ENCODE results near the gene ROCK2. TPM values are rescaled to one million over a fixed set of nuclear protein-coding genes. Genes with fewer than 3 reads are reported as not detected.
A peak's percentile ranks its signal among the peaks of the same experiment; 100 is the strongest.

Gene ROCK2
- polyA plus RNA-seq, 2 of the 4 experiments (the other 2 are of a cell fraction), result 34.0 to 38.7 TPM

DNA sequence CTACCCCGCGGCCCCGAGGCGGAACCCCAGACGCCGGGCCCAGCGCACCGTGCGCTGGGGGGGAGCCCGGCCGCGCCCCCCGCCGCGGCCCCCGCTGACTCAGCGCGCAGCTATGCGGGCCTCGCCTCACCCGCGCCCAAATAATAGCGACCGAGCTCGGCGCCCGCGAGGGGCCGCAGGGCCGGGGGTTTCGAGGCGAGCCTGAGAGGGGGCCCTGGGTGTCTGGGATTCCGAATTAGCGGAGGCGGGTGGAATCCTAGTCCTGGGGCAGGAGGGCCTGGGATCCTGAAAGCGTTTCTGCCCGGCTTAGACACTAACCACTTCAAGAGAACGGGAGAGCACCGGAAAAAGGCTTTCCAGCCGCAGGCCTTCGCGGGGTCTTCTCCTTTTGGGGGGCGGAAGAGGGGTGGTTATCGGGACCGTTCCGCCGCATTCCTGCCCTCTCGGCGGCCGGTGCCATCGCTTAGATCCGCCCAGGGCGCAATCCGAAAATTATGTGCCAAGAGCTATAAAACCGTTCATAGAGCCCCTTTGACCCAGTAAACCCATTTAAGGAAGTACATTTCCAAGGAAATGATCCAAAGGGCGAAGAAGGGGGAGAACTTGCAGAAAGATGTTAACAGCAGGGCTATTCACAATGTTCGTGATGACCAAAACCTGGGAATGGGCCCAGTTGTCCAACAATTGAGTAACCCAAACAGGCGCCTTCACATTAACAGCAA lies 681 bp upstream of the ROCK2 start (continued):
- TF ChIP-seq GATA3 (IDR thresholded peaks at IDR 0.05; ENCODE audit: borderline replicate concordance), result peak; percentile 26; the same call in 1 of the 2 replicates
- peak; percentile 15; the same call in 1 of the 2 replicates for TF ChIP-seq HOXA7 (CRISPR knock-in tag; IDR thresholded peaks at IDR 0.05)
- TF ChIP-seq KDM5A (IDR thresholded peaks at IDR 0.05), result no peak
- TF ChIP-seq, protein P1, sequence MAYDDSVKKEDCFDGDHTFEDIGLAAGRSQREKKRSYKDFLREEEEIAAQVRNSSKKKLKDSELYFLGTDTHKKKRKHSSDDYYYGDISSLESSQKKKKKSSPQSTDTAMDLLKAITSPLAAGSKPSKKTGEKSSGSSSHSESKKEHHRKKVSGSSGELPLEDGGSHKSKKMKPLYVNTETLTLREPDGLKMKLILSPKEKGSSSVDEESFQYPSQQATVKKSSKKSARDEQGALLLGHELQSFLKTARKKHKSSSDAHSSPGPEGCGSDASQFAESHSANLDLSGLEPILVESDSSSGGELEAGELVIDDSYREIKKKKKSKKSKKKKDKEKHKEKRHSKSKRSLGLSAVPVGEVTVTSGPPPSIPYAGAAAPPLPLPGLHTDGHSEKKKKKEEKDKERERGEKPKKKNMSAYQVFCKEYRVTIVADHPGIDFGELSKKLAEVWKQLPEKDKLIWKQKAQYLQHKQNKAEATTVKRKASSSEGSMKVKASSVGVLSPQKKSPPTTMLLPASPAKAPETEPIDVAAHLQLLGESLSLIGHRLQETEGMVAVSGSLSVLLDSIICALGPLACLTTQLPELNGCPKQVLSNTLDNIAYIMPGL (CRISPR knock-in tag; IDR thresholded peaks at IDR 0.05; ENCODE audit: borderline replicate concordance), result peak; percentile 62; the same call in 1 of the 2 replicates
- no peak for TF ChIP-seq RNF2 (IDR thresholded peaks at IDR 0.05; ENCODE audit: borderline replicate concordance, low read depth)
- TF ChIP-seq EP300 (IDR thresholded peaks at IDR 0.05), result peak in 1 of 2 experiments; percentile 46; a peak in 1 of 5 replicates
- TF ChIP-seq EHF (CRISPR knock-in tag; IDR thresholded peaks at IDR 0.05), result no peak
- TF ChIP-seq, protein P2, sequence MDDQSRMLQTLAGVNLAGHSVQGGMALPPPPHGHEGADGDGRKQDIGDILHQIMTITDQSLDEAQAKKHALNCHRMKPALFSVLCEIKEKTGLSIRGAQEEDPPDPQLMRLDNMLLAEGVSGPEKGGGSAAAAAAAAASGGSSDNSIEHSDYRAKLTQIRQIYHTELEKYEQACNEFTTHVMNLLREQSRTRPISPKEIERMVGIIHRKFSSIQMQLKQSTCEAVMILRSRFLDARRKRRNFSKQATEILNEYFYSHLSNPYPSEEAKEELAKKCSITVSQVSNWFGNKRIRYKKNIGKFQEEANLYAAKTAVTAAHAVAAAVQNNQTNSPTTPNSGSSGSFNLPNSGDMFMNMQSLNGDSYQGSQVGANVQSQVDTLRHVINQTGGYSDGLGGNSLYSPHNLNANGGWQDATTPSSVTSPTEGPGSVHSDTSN (IDR thresholded peaks at IDR 0.05), result 0 out of 2 replicates have a peak, but pooled peaks have one; percentile 25
- TF ChIP-seq, protein P3, sequence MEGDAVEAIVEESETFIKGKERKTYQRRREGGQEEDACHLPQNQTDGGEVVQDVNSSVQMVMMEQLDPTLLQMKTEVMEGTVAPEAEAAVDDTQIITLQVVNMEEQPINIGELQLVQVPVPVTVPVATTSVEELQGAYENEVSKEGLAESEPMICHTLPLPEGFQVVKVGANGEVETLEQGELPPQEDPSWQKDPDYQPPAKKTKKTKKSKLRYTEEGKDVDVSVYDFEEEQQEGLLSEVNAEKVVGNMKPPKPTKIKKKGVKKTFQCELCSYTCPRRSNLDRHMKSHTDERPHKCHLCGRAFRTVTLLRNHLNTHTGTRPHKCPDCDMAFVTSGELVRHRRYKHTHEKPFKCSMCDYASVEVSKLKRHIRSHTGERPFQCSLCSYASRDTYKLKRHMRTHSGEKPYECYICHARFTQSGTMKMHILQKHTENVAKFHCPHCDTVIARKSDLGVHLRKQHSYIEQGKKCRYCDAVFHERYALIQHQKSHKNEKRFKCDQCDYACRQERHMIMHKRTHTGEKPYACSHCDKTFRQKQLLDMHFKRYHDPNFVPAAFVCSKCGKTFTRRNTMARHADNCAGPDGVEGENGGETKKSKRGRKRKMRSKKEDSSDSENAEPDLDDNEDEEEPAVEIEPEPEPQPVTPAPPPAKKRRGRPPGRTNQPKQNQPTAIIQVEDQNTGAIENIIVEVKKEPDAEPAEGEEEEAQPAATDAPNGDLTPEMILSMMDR (IDR thresholded peaks at IDR 0.05), result peak; percentile 18; the same call in 2 of the 3 replicates
- TF ChIP-seq SREBF2 (IDR thresholded peaks at IDR 0.05), result no peak
- TF ChIP-seq CBX8 (IDR thresholded peaks at IDR 0.05), result no peak
- TF ChIP-seq CHD2 (IDR thresholded peaks at IDR 0.05; ENCODE audit: low read length, partially characterized antibody), result no peak
- no peak for TF ChIP-seq HEYL (CRISPR knock-in tag; IDR thresholded peaks at IDR 0.05)
- TF ChIP-seq ATOH8 (CRISPR knock-in tag; IDR thresholded peaks at IDR 0.05; ENCODE audit: low read depth), result no peak
- TF ChIP-seq FOXS1 (CRISPR knock-in tag; IDR thresholded peaks at IDR 0.05), result no peak
- no peak for TF ChIP-seq ZC3H11A (IDR thresholded peaks at IDR 0.05)
- no peak; the same call in none of the 2 replicates for TF ChIP-seq MYC (IDR thresholded peaks at IDR 0.05; ENCODE audit: borderline replicate concordance, low read length)
- no peak for TF ChIP-seq ZNF302 (CRISPR knock-in tag; IDR thresholded peaks at IDR 0.05)
- TF ChIP-seq MAFK (IDR thresholded peaks at IDR 0.05; ENCODE audit: partially characterized antibody), result peak; percentile 40
- TF ChIP-seq JUNB (IDR thresholded peaks at IDR 0.05), result peak; percentile 81
- TF ChIP-seq BHLHE40 (IDR thresholded peaks at IDR 0.05; ENCODE audit: low read depth, low read length), result no peak
- no peak; the same call in 1 of the 2 replicates for TF ChIP-seq FOSB (CRISPR knock-in tag; IDR thresholded peaks at IDR 0.05)
- peak; percentile 93 for TF ChIP-seq FOSL2 (IDR thresholded peaks at IDR 0.05)
- peak; percentile 98 for TF ChIP-seq FOSL2 (CRISPR knock-in tag; IDR thresholded peaks at IDR 0.05)
- TF ChIP-seq, protein P4, sequence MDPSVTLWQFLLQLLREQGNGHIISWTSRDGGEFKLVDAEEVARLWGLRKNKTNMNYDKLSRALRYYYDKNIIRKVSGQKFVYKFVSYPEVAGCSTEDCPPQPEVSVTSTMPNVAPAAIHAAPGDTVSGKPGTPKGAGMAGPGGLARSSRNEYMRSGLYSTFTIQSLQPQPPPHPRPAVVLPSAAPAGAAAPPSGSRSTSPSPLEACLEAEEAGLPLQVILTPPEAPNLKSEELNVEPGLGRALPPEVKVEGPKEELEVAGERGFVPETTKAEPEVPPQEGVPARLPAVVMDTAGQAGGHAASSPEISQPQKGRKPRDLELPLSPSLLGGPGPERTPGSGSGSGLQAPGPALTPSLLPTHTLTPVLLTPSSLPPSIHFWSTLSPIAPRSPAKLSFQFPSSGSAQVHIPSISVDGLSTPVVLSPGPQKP (IDR thresholded peaks at IDR 0.05; ENCODE audit: low read depth, low read length), result no peak
- TF ChIP-seq, protein P5, sequence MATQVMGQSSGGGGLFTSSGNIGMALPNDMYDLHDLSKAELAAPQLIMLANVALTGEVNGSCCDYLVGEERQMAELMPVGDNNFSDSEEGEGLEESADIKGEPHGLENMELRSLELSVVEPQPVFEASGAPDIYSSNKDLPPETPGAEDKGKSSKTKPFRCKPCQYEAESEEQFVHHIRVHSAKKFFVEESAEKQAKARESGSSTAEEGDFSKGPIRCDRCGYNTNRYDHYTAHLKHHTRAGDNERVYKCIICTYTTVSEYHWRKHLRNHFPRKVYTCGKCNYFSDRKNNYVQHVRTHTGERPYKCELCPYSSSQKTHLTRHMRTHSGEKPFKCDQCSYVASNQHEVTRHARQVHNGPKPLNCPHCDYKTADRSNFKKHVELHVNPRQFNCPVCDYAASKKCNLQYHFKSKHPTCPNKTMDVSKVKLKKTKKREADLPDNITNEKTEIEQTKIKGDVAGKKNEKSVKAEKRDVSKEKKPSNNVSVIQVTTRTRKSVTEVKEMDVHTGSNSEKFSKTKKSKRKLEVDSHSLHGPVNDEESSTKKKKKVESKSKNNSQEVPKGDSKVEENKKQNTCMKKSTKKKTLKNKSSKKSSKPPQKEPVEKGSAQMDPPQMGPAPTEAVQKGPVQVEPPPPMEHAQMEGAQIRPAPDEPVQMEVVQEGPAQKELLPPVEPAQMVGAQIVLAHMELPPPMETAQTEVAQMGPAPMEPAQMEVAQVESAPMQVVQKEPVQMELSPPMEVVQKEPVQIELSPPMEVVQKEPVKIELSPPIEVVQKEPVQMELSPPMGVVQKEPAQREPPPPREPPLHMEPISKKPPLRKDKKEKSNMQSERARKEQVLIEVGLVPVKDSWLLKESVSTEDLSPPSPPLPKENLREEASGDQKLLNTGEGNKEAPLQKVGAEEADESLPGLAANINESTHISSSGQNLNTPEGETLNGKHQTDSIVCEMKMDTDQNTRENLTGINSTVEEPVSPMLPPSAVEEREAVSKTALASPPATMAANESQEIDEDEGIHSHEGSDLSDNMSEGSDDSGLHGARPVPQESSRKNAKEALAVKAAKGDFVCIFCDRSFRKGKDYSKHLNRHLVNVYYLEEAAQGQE (IDR thresholded peaks at IDR 0.05), result no peak
- TF ChIP-seq JUN (IDR thresholded peaks at IDR 0.05), result peak; percentile 87 to 93; a peak in 4 of 5 replicates
- peak in 1 of 2 experiments; percentile 16; a peak in 1 of 5 replicates for TF ChIP-seq RAD21 (conservative IDR thresholded peaks at IDR 0.05 in 1 of 2, IDR thresholded peaks at IDR 0.05 in 1 of 2)
- TF ChIP-seq RFX5 (IDR thresholded peaks at IDR 0.05), result no peak
- no peak for TF ChIP-seq NR3C1 (IDR thresholded peaks at IDR 0.05)
- TF ChIP-seq, protein P6, sequence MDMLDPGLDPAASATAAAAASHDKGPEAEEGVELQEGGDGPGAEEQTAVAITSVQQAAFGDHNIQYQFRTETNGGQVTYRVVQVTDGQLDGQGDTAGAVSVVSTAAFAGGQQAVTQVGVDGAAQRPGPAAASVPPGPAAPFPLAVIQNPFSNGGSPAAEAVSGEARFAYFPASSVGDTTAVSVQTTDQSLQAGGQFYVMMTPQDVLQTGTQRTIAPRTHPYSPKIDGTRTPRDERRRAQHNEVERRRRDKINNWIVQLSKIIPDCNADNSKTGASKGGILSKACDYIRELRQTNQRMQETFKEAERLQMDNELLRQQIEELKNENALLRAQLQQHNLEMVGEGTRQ (IDR thresholded peaks at IDR 0.05), result no peak
